ENCODE measurements around the gene TNFSF10. TPM values are rescaled to one million over a fixed set of nuclear protein-coding genes. Genes with fewer than 3 reads are reported as not detected.

TNFSF10 gene
- polyA plus RNA-seq, 1 donor from 2014 or later: not detected

- no peak overlapping the region for H3K4me2 ChIP-seq (ENCODE audit: low read length)
- H3K9me2 ChIP-seq (ENCODE audit: insufficient read depth, low read length): no peaks in the 10 kb centered on the region
- no peaks in the 10 kb centered on the region for H3K27me3 ChIP-seq (ENCODE audit: insufficient read depth, low read depth, low read length)
- H3K9me3 ChIP-seq (ENCODE audit: low read length): no peaks in the 10 kb centered on the region
- no peak overlapping the region for H3K27ac ChIP-seq (ENCODE audit: low read length)
- H2AFZ ChIP-seq (ENCODE audit: low read depth, low read length): no peak overlapping the region
- H3K79me2 ChIP-seq (replicated peaks; ENCODE audit: insufficient read depth, low read length): no peaks in the 10 kb centered on the region
- no peaks in the 10 kb centered on the region for H3F3A ChIP-seq (ENCODE audit: insufficient read depth, low read length, poor library complexity, severe bottlenecking)
- H3K4me3 ChIP-seq (ENCODE audit: low read length): no peak overlapping the region
- no peaks in the 10 kb centered on the region for H4K20me1 ChIP-seq (ENCODE audit: insufficient read depth)
- TF ChIP-seq EP300 (conservative IDR thresholded peaks at IDR 0.05; ENCODE audit: poor library complexity, severe bottlenecking) (no peak), REST (IDR thresholded peaks at IDR 0.05; ENCODE audit: borderline replicate concordance) (no peak), EZH2 (IDR thresholded peaks at IDR 0.05; ENCODE audit: borderline replicate concordance, insufficient read depth, low read length, poor library complexity, severe bottlenecking) (no peak), TAF1 (IDR thresholded peaks at IDR 0.05; ENCODE audit: low read depth) (no peak), CTCF (IDR thresholded peaks at IDR 0.05; ENCODE audit: poor library complexity, severe bottlenecking) (no peak), MXI1 (conservative IDR thresholded peaks at IDR 0.05; ENCODE audit: poor library complexity, severe bottlenecking) (no peak), RAD21 (conservative IDR thresholded peaks at IDR 0.05) (no peak), SMC3 (conservative IDR thresholded peaks at IDR 0.05; ENCODE audit: poor library complexity) (no peak), POLR2AphosphoS5 (IDR thresholded peaks at IDR 0.05) (no peak)
- no peaks in the 10 kb centered on the region for H3K36me3 ChIP-seq (ENCODE audit: insufficient read depth, low read length)
- H3K9ac ChIP-seq (ENCODE audit: low read length): no peak overlapping the region
Observed at GRCh38 chr3:172546628-172547214, 23.5 kb upstream of the TNFSF10 start.

- Histone ChIP-seq H3K27ac (ENCODE audit: low read length) (no peak overlapping the region), H3K9me2 (ENCODE audit: insufficient read depth, low read length) (no peaks in the 10 kb centered on the region), H2AFZ (ENCODE audit: low read depth, low read length) (no peak overlapping the region)
Observed at GRCh38 chr3:172546105-172546504, 22.9 kb upstream of the TNFSF10 start.

More at GRCh38 chr3:172546105-172546504, 22.9 kb upstream of the TNFSF10 start:
- Histone ChIP-seq H3K4me2 (ENCODE audit: low read length) (no peak overlapping the region), H3K9me3 (ENCODE audit: low read length) (no peaks in the 10 kb centered on the region), H3K27me3 (ENCODE audit: insufficient read depth, low read depth, low read length) (no peaks in the 10 kb centered on the region), H4K20me1 (ENCODE audit: insufficient read depth) (no peaks in the 10 kb centered on the region), H3F3A (ENCODE audit: insufficient read depth, low read length, poor library complexity, severe bottlenecking) (no peaks in the 10 kb centered on the region), H3K79me2 (replicated peaks; ENCODE audit: insufficient read depth, low read length) (no peaks in the 10 kb centered on the region), H3K36me3 (ENCODE audit: insufficient read depth, low read length) (no peaks in the 10 kb centered on the region), H3K9ac (ENCODE audit: low read length) (no peak overlapping the region), H3K4me3 (ENCODE audit: low read length) (no peak overlapping the region)
- TF ChIP-seq REST (IDR thresholded peaks at IDR 0.05; ENCODE audit: borderline replicate concordance) (no peak), POLR2AphosphoS5 (IDR thresholded peaks at IDR 0.05) (no peak), MXI1 (conservative IDR thresholded peaks at IDR 0.05; ENCODE audit: poor library complexity, severe bottlenecking) (no peak), SMC3 (conservative IDR thresholded peaks at IDR 0.05; ENCODE audit: poor library complexity) (no peak), CTCF (IDR thresholded peaks at IDR 0.05; ENCODE audit: poor library complexity, severe bottlenecking) (no peak), TAF1 (IDR thresholded peaks at IDR 0.05; ENCODE audit: low read depth) (no peak), RAD21 (conservative IDR thresholded peaks at IDR 0.05) (no peak), EP300 (conservative IDR thresholded peaks at IDR 0.05; ENCODE audit: poor library complexity, severe bottlenecking) (no peak), EZH2 (IDR thresholded peaks at IDR 0.05; ENCODE audit: borderline replicate concordance, insufficient read depth, low read length, poor library complexity, severe bottlenecking) (no peak)

Measured in neural cell (in vitro differentiated cells).